H1 (cell line): ENCODE results near the gene CFDP1. TPM values are rescaled to one million over a fixed set of nuclear protein-coding genes. Genes with fewer than 3 reads are reported as not detected.
A peak's percentile ranks its signal among the peaks of the same experiment; 100 is the strongest.
"Not testable (repeated sequence)": the region's sequence is repeated elsewhere in the genome, so short reads cannot be mapped to it uniquely, and the experiment has no call there.

Experiments used
- CTCF ChIA-PET: fragments of 300-600 bp; sonication (Branson Sonifier 250); formaldehyde crosslinking; loops from one replicate; lab custom pipeline; 2021; ENCODE audit not compliant: partially characterized antibody; lab: Charles Lee
- POLR2A ChIA-PET: fragments of 300-600 bp; sonication (Branson Sonifier 250); formaldehyde crosslinking; loops from one replicate; lab custom pipeline; 2021; ENCODE audit warnings: inconsistent platforms; ENCODE audit not compliant: partially characterized antibody; lab: Charles Lee
- DNase-seq, 2 experiments: peaks; one replicate each; pipeline versions ENCODE4 v3.0.0 to v3.0.0-alpha.2; 2010 to 2022; ENCODE audit warnings: low spot score in 2 of 2, low read depth in 1 of 2, mixed read lengths in 1 of 2
- FAIRE-seq: peaks from 2 replicates; lab custom pipeline; 2011; peaks lifted over from hg19 to GRCh38; lab: Jason Lieb, UNC
- H2AFZ ChIP-seq: 2 replicates; pipeline ENCODE4 v1.8.1; 2012; ENCODE audit warnings: low read length, inconsistent platforms
- H2AK5ac ChIP-seq: 2 replicates; pipeline ENCODE4 v1.6.1; 2013; ENCODE audit warnings: low read depth, low read length
- H2BK120ac ChIP-seq: replicated peaks from 2 replicates; pipeline ENCODE3; 2013; ENCODE audit warnings: low read depth, low read length, inconsistent platforms
- H2BK12ac ChIP-seq: 2 replicates; pipeline ENCODE4 v1.6.1; 2013; ENCODE audit warnings: low read depth, low read length
- H2BK15ac ChIP-seq: 2 replicates; pipeline ENCODE4 v1.6.1; 2013; ENCODE audit warnings: low read length
- H2BK20ac ChIP-seq: 2 replicates; pipeline ENCODE4 v1.6.1; 2013; ENCODE audit warnings: low read length
- H2BK5ac ChIP-seq: 2 replicates; pipeline ENCODE4 v1.6.1; 2013; ENCODE audit warnings: low read depth, low read length
- H3K14ac ChIP-seq: 2 replicates; pipeline ENCODE4 v1.6.1; 2013; ENCODE audit warnings: inconsistent platforms; ENCODE audit not compliant: insufficient read length
- H3K18ac ChIP-seq: 2 replicates; pipeline ENCODE4 v1.6.1; 2013; ENCODE audit warnings: low read length; ENCODE audit errors: extremely low read depth
- H3K23ac ChIP-seq: 2 replicates; pipeline ENCODE4 v1.6.1; 2013; ENCODE audit warnings: inconsistent platforms; ENCODE audit not compliant: insufficient read length
- H3K23me2 ChIP-seq: 2 replicates; pipeline ENCODE4 v1.6.1; 2013; ENCODE audit warnings: low read depth, low read length
- H3K27ac ChIP-seq: 2 replicates; pipeline ENCODE4 v1.6.1; 2011; ENCODE audit warnings: low read depth, low read length, inconsistent platforms
- H3K27me3 ChIP-seq, 4 experiments: replicated peaks in 1 of 4; 1 replicate in 1 of 4; 2 replicates in 3 of 4; pipeline versions ENCODE4 v1.6.1 to v1.8.1; 2011 to 2013; ENCODE audit warnings: low read length in 3 of 4, mild to moderate bottlenecking in 3 of 4, inconsistent platforms in 2 of 4, mixed read lengths in 2 of 4, moderate library complexity in 1 of 4; ENCODE audit not compliant: control insufficient read depth in 3 of 4, insufficient read depth in 3 of 4; ENCODE audit errors: extremely low read depth in 1 of 4
- H3K36me3 ChIP-seq, 4 experiments: 2 replicates each; pipeline versions ENCODE4 v1.6.1 to v1.8.1; 2011 to 2013; ENCODE audit warnings: mild to moderate bottlenecking in 4 of 4, low read length in 3 of 4, moderate library complexity in 2 of 4, control low read depth in 1 of 4, inconsistent platforms in 1 of 4; ENCODE audit not compliant: insufficient read depth in 4 of 4, control insufficient read depth in 2 of 4
- H3K4ac ChIP-seq: replicated peaks from 2 replicates; pipeline ENCODE3; 2013; ENCODE audit warnings: low read length, low read depth, mixed read lengths, inconsistent platforms; ENCODE audit not compliant: insufficient read length
- H3K4me1 ChIP-seq, 4 experiments: replicated peaks in 1 of 4; 1 replicate in 1 of 4; 2 replicates in 3 of 4; pipeline versions ENCODE4 v1.6.1 to v1.8.1; 2011 to 2013; ENCODE audit warnings: low read length in 3 of 4, inconsistent platforms in 2 of 4, mixed read lengths in 1 of 4; ENCODE audit not compliant: insufficient read depth in 4 of 4, control insufficient read depth in 3 of 4
- H3K4me2 ChIP-seq, 2 experiments: 2 replicates each; pipeline versions ENCODE4 v1.6.1 to v1.8.1; 2011 to 2013; ENCODE audit warnings: low read depth in 2 of 2, low read length in 2 of 2, control low read depth in 1 of 2, inconsistent platforms in 1 of 2, mild to moderate bottlenecking in 1 of 2; ENCODE audit not compliant: insufficient read depth in 1 of 2
- H3K4me3 ChIP-seq, 4 experiments: fragments of 200-600, 300-600 bp in 1 of 4; sonication (generic), shearing (Covaris generic), sonication (Bioruptor Twin) in 1 of 4; 2 replicates each; pipeline versions ENCODE4 v1.5.1 to v1.8.1; 2011 to 2016; ENCODE audit warnings: low read length in 4 of 4, low read depth in 3 of 4, control low read depth in 2 of 4, inconsistent platforms in 2 of 4, mild to moderate bottlenecking in 2 of 4, mixed read lengths in 1 of 4, moderate library complexity in 1 of 4; ENCODE audit not compliant: insufficient read depth in 2 of 4; ENCODE audit errors: extremely low read depth in 1 of 4
- H3K56ac ChIP-seq: replicated peaks from 2 replicates; pipeline ENCODE3; 2013; ENCODE audit warnings: low read depth, mild to moderate bottlenecking, mixed read lengths, low read length, inconsistent platforms; ENCODE audit not compliant: insufficient read length
- H3K79me1 ChIP-seq: 2 replicates; pipeline ENCODE4 v1.6.1; 2013; ENCODE audit warnings: low read depth, low read length, control low read depth
- H3K79me2 ChIP-seq, 2 experiments: 2 replicates each; pipeline versions ENCODE4 v1.6.1 to v1.8.1; 2012 to 2013; ENCODE audit warnings: low read length in 2 of 2, mild to moderate bottlenecking in 2 of 2, inconsistent platforms in 1 of 2; ENCODE audit not compliant: insufficient read depth in 2 of 2, control insufficient read depth in 1 of 2
- H3K9ac ChIP-seq, 4 experiments: replicated peaks in 1 of 4; 1 replicate in 1 of 4; 2 replicates in 3 of 4; pipeline versions ENCODE4 v1.6.1 to v1.8.1; 2011 to 2013; ENCODE audit warnings: low read depth in 3 of 4, low read length in 3 of 4, control low read depth in 2 of 4, mild to moderate bottlenecking in 2 of 4, moderate library complexity in 2 of 4, inconsistent platforms in 1 of 4; ENCODE audit errors: extremely low read depth in 1 of 4
- H3K9me3 ChIP-seq, 2 experiments: 2 replicates each; pipeline versions ENCODE4 v1.6.1 to v1.8.1; 2012 to 2013; ENCODE audit warnings: mild to moderate bottlenecking in 2 of 2, moderate library complexity in 2 of 2, control low read depth in 1 of 2, inconsistent platforms in 1 of 2, low read depth in 1 of 2, low read length in 1 of 2, mixed read lengths in 1 of 2; ENCODE audit not compliant: insufficient read depth in 2 of 2
- H4K20me1 ChIP-seq, 2 experiments: replicated peaks in 1 of 2; 2 replicates each; pipeline versions ENCODE3 to v1.8.1; 2011 to 2013; ENCODE audit warnings: inconsistent platforms in 2 of 2, low read length in 2 of 2, mild to moderate bottlenecking in 1 of 2; ENCODE audit not compliant: insufficient read depth in 2 of 2, control insufficient read depth in 1 of 2
- H4K5ac ChIP-seq: 2 replicates; pipeline ENCODE4 v1.6.1; 2013; ENCODE audit warnings: low read length, low read depth, mixed read lengths, inconsistent platforms; ENCODE audit not compliant: insufficient read length
- H4K8ac ChIP-seq: 2 replicates; pipeline ENCODE4 v1.8.0; 2013; ENCODE audit warnings: mild to moderate bottlenecking, moderate library complexity, low read length, inconsistent platforms; ENCODE audit not compliant: insufficient read depth; ENCODE audit errors: extremely low read depth
- H4K91ac ChIP-seq: replicated peaks from 2 replicates; pipeline ENCODE3; 2013; ENCODE audit warnings: low read length, mixed read lengths, inconsistent platforms; ENCODE audit not compliant: insufficient read length
- WGBS, 2 experiments: shearing (Covaris generic) in 1 of 2; methylation state at CpG; one replicate each; pipeline versions ENCODE4 v1.1.6 to v1.1.7; 2013 to 2015; ENCODE audit warnings: low lambda C conversion rate in 2 of 2, mixed read lengths in 2 of 2, inconsistent platforms in 1 of 2, low coverage in 1 of 2, missing lambda C conversion rate in 1 of 2; ENCODE audit not compliant: insufficient replicate concordance in 2 of 2, insufficient coverage in 1 of 2, insufficient read length in 1 of 2; ENCODE audit errors: extremely low coverage in 1 of 2, missing lambda C conversion rate in 1 of 2; 5-methylcytosine and 5-hydroxymethylcytosine counted together
- polyA plus RNA-seq, 7 experiments: library from polyadenylated mRNA; depleted of rRNA in 3 of 7; stranded (reverse) in 5 of 7; unstranded in 2 of 7; fragments of >200 nt in 5 of 7; fragments of 200-250 nt in 2 of 7; gene quantifications; 1 replicate in 5 of 7; 2 replicates in 1 of 7; 4 replicates in 1 of 7; pipeline versions ENCODE4 v1.2.1 to v1.2.3, GENCODE V29; 2011 to 2013; ENCODE audit warnings: missing spikeins in 2 of 7, mixed read lengths in 2 of 7
- total RNA-seq: library from RNA; stranded (reverse); fragmentation: NEBNext Ultra II Directional; extraction: Animal tissue kit (Norgen Biotek cat#: 25700); gene quantifications from 2 replicates; pipeline ENCODE4 v1.2.1, GENCODE V29; 2021

Gene CFDP1
- total and polyA plus RNA-seq, 2 of the 8 experiments (the other 6 are each of a cell fraction or from before 2014, with no cell fraction given) = 25.5 to 77.3 TPM

DNA sequence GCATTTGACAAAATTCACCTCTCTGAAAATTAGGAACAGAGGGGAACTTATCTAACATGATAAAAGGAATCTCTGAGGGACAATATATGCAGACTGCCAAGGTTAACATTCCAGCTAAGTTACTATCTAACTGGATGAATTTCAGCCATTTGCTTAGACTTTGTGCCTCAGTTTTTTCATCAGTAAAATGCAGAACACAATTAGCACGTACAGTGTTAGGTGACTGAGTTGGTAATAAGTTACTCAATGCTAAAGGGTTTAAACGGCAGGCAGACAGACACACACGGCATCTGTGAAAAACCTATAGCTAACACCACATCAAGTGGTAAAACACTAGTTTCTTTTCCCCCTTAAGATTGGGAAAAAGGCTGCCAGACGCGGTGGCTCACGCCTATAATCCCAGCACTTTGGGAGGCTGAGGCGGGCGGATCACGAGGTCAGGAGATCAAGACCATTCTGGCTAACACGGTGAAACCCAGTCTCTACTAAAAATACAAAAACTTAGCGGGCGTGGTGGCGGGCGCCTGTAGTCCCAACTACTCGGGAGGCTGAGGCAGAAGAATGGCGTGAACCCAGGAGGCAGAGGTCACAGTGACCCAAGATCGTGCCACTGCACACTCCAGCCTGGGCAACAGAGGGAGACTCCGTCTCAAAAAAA lies 9.1 kb downstream of the CFDP1 start:
- H2AFZ ChIP-seq, H3K4ac ChIP-seq, H3K56ac ChIP-seq, H3K23ac ChIP-seq, H3K4me2 ChIP-seq, H4K20me1 ChIP-seq, H4K5ac ChIP-seq, H3K4me3 ChIP-seq, H3K27ac ChIP-seq, H2BK120ac ChIP-seq, FAIRE-seq, H2BK20ac ChIP-seq, H2AK5ac ChIP-seq, H4K8ac ChIP-seq, H3K18ac ChIP-seq, H2BK5ac ChIP-seq, H3K14ac ChIP-seq, H3K9me3 ChIP-seq, H3K23me2 ChIP-seq, H2BK15ac ChIP-seq, H3K36me3 ChIP-seq, H3K4me1 ChIP-seq, H2BK12ac ChIP-seq, H3K79me1 ChIP-seq, DNase-seq, H3K27me3 ChIP-seq, H4K91ac ChIP-seq: not testable (repeated sequence)
- Histone ChIP-seq H3K79me2 (peaks cover 6 to 91% of the 10 kb centered on the region in 2 experiments; a peak in 3 of 4 replicates), H3K9ac (peak overlapping the region in 1 of 4 experiments; percentile 43; a peak in 1 of 7 replicates)
- CTCF ChIA-PET = interaction anchor here (0.9 to 1.1 kb wide), 2 partner anchors 10 to 31 kb away, joined by 3 to 4 read pairs; partner anchors contain the start of gene CFDP1
- WGBS, 2 experiments = 91% methylated on average over 16 of the region's 18 CpGs; no CpG with 5 or more reads in 1 of the 2 experiments
- POLR2A ChIA-PET = interaction anchor here (3.9 kb wide), 1 partner anchor 10 kb away, joined by 34 read pairs; the partner anchor contains the start of gene CFDP1
